Neuron (in vitro differentiated cells): ENCODE data around the gene APC2.
"Not testable (repeated sequence)": the region's sequence is repeated elsewhere in the genome, so short reads cannot be mapped to it uniquely, and the experiment has no call there.

ENCODE experiments used
- H2AFZ ChIP-seq: one replicate; pipeline ENCODE4 v1.6.1; 2013; ENCODE audit warnings: low read depth, mild to moderate bottlenecking, inconsistent platforms, low read length, moderate library complexity
- H3K27me3 ChIP-seq: one replicate; pipeline ENCODE4 v1.6.1; 2013; ENCODE audit warnings: low read length; ENCODE audit not compliant: insufficient read depth
- H3K36me3 ChIP-seq: one replicate; pipeline ENCODE4 v1.6.1; 2013; ENCODE audit warnings: low read length; ENCODE audit not compliant: insufficient read depth
- H3K4me1 ChIP-seq: one replicate; pipeline ENCODE4 v1.6.1; 2013; ENCODE audit warnings: low read length; ENCODE audit not compliant: insufficient read depth
- H3K4me3 ChIP-seq: 2 replicates; pipeline ENCODE4 v1.5.1; 2013; ENCODE audit warnings: mild to moderate bottlenecking, low read length, moderate library complexity
- H3K9me3 ChIP-seq: one replicate; pipeline ENCODE4 v1.6.1; 2013; ENCODE audit warnings: low read length

Gene APC2

DNA sequence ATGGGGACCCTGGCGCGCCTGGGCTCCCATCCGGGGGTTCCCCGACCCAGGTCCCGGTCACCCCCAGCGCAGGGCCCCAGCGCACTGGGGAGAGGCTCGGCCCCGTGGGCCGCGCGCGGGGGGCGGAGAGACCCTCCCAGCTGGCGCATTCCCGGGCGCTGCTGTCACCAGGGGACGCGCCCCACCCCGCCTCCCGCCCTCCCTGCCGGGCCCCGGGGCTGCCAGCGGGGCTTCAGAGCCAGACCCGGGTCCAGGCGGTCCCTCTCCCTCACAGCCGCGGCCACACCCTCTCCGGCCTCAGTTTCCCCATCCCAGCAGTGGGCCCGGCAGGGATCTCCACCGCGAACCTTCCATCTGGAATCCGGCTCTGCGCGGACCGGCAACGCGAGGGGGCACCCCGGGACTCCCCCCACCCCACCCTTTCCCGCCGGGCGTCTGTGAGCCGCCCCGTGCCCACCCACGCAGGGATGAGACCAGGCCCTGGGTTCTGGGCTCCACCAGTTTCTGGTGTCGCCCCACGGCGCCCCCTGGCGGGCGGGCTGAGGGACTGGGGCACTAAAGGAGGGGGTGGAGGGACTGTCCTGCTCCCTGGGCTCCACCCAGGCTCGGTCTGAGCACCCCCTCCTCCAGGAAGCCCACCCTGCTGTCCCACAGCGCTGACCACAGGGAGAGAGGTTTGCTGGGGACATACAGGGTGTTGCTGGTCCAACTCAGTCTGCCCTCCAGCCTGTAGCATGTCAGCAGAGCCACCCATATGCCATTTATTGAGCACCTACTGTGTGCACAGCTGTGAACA lies 63.8 kb downstream of the APC2 start:
- H3K27me3 ChIP-seq = peaks cover 34% of the 10 kb centered on the region
- no peak overlapping the region for H2AFZ ChIP-seq
- no peaks in the 10 kb centered on the region for H3K36me3 ChIP-seq
- no peak overlapping the region for H3K4me3 ChIP-seq
- no peaks in the 10 kb centered on the region for H3K4me1 ChIP-seq
- peaks cover 4% of the 10 kb centered on the region for H3K9me3 ChIP-seq

- no peak overlapping the region for H2AFZ ChIP-seq
- no peaks in the 10 kb centered on the region for H3K4me1 ChIP-seq
- peaks cover 34% of the 10 kb centered on the region for H3K27me3 ChIP-seq
- H3K36me3 ChIP-seq = no peaks in the 10 kb centered on the region
- H3K9me3 ChIP-seq = peaks cover 4% of the 10 kb centered on the region
- H3K4me3 ChIP-seq = no peak overlapping the region
These were observed 64.4 kb downstream of the APC2 start for GRCh38 chr19:1514295-1514661.

DNA sequence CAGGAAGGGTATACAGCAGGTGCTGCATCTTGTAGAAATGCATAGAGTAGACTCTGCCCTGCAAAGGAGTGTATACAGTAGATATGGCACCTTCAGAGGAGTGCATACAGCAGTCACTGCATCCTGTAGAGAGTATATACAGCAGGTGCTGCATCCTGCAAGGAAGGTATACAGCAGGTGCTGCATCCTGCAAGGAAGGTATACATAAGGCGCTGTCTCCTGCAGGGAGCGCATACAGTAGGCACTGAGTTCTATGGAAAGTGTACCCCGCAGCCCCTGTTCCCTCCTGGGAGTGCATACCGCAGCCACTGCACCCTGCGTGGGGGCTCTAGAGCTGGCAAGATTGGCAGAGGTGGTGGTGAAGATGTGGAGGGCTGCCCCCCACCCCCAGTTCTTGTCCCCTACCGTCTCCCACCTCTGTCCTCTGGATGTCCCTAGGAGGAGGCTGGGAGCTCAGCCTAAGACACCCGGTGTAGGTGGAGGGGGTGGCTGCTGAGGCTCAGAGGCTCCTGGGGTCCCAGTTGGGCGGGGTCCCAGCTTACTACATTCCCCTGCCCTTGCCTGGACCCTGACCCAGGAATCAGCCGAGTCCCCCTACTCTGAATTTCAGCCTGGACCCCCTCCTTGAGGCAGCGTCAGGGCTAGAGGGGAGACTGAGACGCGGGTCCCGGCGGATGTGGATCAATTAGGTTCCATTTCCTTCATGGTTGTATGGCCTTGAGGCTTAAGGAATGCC lies 65.2 kb downstream of the APC2 start:
- Histone ChIP-seq H3K9me3 (peaks cover 4% of the 10 kb centered on the region), H3K36me3 (no peaks in the 10 kb centered on the region), H3K27me3 (peaks cover 32% of the 10 kb centered on the region), H3K4me1 (no peaks in the 10 kb centered on the region), H3K4me3 (no peak overlapping the region), H2AFZ (no peak overlapping the region)

DNA sequence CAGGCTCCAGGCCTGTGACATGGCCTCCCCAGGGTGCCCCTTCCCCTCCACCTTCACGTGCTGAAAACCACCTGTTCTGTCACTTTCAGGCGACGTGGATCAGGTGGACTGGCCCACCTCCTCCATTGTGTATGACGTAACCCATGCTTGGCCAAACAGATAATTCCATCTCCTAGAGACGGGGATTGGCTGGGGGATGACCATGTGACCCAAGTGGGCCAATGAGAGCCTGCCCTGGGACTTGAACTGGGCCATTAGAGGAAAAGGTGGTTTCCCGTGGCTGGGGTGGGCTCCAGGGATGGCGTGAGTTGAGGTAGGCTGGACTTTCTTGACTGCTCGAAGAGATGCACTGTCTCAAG lies 66.5 kb downstream of the APC2 start:
- Histone ChIP-seq H3K36me3 (no peaks in the 10 kb centered on the region), H3K9me3 (peaks cover 4% of the 10 kb centered on the region), H2AFZ (no peak overlapping the region), H3K27me3 (peaks cover 27% of the 10 kb centered on the region), H3K4me3 (no peak overlapping the region), H3K4me1 (no peaks in the 10 kb centered on the region)

DNA sequence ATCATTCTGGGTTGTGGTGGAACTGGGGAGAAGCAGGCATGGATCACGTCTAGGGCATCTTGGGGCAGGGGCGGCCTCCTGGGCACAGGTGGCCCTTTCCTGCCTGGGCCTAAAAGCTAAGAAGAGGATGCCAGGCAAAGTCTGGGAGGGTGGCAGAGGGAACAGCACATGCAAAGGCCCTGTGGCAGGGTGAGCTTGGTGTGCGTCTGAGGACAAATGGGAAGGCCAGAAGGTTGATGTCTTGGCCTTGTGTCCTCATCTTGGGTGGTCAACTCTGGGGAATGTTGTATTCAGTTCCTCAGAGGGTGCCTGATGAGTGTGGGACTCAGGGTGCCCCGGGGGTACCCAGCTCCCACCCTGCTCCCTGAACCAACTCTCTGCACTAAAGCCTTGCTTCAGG lies 68.5 kb downstream of the APC2 start:
- Histone ChIP-seq H3K27me3 (peaks cover 40% of the 10 kb centered on the region), H3K4me3 (no peak overlapping the region)

DNA sequence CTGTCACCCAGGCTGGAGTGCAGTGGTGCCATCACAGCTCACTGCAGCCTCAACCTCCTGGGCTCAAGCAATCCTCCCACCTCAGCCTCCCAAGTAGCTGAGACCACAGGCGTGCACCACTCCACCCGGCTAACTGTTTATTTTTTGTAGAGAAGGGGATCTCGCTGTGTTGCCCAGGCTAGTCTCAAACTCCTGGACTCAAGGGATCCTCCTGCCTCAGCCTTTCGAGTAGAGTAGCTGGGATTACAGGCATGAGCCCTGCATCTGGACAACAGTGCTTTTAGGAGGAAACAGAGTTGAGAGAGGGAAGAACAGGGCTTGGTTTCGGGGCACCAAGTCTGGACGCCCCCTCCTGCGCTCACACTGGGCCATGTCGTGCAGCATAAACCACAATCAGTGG lies 69.9 kb downstream of the APC2 start:
- H3K27me3 ChIP-seq = peaks cover 39% of the 10 kb centered on the region
- H3K4me1 ChIP-seq, H2AFZ ChIP-seq, H3K4me3 ChIP-seq, H3K36me3 ChIP-seq, H3K9me3 ChIP-seq: not testable (repeated sequence)

More for the DNA sequence above, 68.5 kb downstream of the APC2 start:
- Histone ChIP-seq H3K9me3 (peaks cover 4% of the 10 kb centered on the region), H2AFZ (no peak overlapping the region), H3K4me1 (no peaks in the 10 kb centered on the region), H3K36me3 (no peaks in the 10 kb centered on the region)

GRCh38 chr19:1520203-1520780 lies 70.4 kb downstream of the APC2 start:
- Histone ChIP-seq H3K4me1 (no peaks in the 10 kb centered on the region), H3K4me3 (no peak overlapping the region), H3K27me3 (peaks cover 41% of the 10 kb centered on the region), H2AFZ (no peak overlapping the region), H3K36me3 (no peaks in the 10 kb centered on the region), H3K9me3 (peaks cover 4% of the 10 kb centered on the region)

DNA sequence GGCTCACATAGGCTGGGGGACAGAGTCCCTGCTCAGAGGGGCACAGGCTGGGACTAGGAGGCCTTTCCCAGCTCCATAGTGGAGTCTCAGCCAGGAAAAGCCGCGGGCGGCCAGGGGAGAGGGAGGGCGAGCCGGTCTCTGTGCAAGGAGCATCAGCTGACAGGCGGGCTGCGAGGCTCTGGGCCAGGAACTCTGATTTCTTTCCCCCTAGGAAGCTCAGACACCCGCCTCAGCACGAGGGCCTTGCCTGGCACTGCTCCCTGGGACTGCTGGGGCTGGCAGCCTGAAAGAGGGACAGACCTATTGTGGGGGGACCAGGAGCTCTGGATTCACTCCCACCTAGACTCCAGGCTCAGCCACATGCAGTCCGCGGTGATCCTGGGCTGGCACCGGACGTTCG lies 71.7 kb downstream of the APC2 start:
- H3K4me3 ChIP-seq = no peak overlapping the region
- H3K4me1 ChIP-seq = no peaks in the 10 kb centered on the region
- no peaks in the 10 kb centered on the region for H3K36me3 ChIP-seq
- peaks cover 52% of the 10 kb centered on the region for H3K27me3 ChIP-seq
- H3K9me3 ChIP-seq = no peaks in the 10 kb centered on the region
- H2AFZ ChIP-seq = no peak overlapping the region

DNA sequence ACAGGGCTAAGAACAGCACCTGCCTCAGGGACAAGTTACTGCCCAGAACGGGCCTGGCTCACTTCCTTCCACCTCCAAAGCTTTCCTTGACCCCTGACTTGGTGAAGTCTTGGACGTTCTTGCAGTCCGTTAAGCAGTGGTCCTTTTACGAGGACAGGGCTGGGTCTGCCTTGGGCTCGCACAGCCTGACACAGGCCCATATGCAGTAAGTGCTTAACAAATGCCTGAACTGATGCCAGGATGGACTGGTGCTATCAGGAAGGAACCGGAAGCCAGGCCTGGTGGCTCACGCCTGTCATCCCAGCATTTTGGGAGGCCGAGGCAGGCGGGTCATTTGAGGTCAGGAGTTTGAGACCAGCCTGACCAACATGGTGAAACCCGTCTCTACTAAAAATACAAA lies 72.1 kb downstream of the APC2 start:
- Histone ChIP-seq H3K9me3 (no peaks in the 10 kb centered on the region), H3K4me1 (no peaks in the 10 kb centered on the region), H3K36me3 (no peaks in the 10 kb centered on the region), H3K27me3 (peaks cover 54% of the 10 kb centered on the region), H3K4me3 (no peak overlapping the region), H2AFZ (no peak overlapping the region)

GRCh38 chr19:1522838-1523237 lies 72.9 kb downstream of the APC2 start:
- Histone ChIP-seq H3K27me3 (peaks cover 55% of the 10 kb centered on the region), H3K36me3 (no peaks in the 10 kb centered on the region), H3K4me1 (no peaks in the 10 kb centered on the region), H3K9me3 (no peaks in the 10 kb centered on the region), H3K4me3 (no peak overlapping the region), H2AFZ (no peak overlapping the region)
